Astrocyte (in vitro differentiated cells and primary cell): ENCODE measurements around the gene UMODL1.

Experiments
- CTCF ChIP-seq: IDR thresholded peaks from 2 replicates; pipeline ENCODE4 v1.5.1; 2011; ENCODE audit warnings: low read depth, mild to moderate bottlenecking, inconsistent platforms, low read length, moderate library complexity; ENCODE audit not compliant: insufficient read depth
- EZH2 ChIP-seq: IDR thresholded peaks from 2 replicates; pipeline ENCODE4 v1.6.1; 2012; ENCODE audit warnings: mild to moderate bottlenecking, low read length, inconsistent platforms; ENCODE audit not compliant: insufficient read depth

GRCh38 chr21:42044871-42045495 lies 26.1 kb upstream of the UMODL1 start:
- no peak for TF ChIP-seq CTCF
- TF ChIP-seq EZH2: no peak
